GM12891 (cell line): ENCODE data around the gene GPX3.

Experiments used
- POLR2A ChIP-seq: IDR thresholded peaks from 2 replicates; pipeline ENCODE4 v1.6.1; 2011; ENCODE audit warnings: low read depth, low read length, control low read depth
- POLR2AphosphoS5 ChIP-seq: IDR thresholded peaks from 2 replicates; pipeline ENCODE4 v1.6.1; 2011; ENCODE audit warnings: low read depth, low read length, control low read depth
- SPI1 ChIP-seq: IDR thresholded peaks from 2 replicates; pipeline ENCODE4 v1.6.1; 2011; ENCODE audit warnings: low read depth, low read length, control low read depth

DNA sequence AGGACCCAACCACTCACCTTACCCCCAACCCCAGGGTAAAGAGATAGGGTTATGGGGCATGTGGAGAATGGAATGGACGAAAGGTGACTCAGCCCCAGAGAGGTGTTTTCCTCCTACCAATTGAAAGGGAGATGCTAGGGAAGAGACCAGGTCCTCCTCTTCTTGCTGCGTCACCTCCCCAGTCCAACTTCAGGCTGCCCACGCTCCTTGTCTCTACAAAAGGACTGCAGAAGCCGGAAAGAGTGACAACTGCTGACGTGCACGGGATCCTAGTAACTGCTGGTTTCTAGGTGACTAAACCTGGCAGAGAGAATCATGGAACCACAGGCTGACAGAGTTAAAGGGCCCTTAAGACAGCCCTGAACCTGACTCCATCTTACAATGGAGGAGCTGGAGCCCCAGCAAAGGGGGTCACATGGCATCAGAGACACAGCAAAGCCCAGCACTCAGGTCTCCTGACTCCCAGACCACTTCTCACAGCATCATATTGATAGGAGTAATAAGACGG, 2.2 kb downstream of the GPX3 start:
- no peak for TF ChIP-seq POLR2A
- TF ChIP-seq SPI1: no peak
- TF ChIP-seq POLR2AphosphoS5: no peak
